Right forelimb (tissue), 1 donor: Measurements from ENCODE around the gene MAP3K13.
"Not testable (repeated sequence)": the region's sequence is repeated elsewhere in the genome, so short reads cannot be mapped to it uniquely, and the experiment has no call there.

Experiments used
- DNase-seq: peaks from one replicate; pipeline ENCODE4 v3.0.0-alpha.2; 2018

MAP3K13 gene

DNA sequence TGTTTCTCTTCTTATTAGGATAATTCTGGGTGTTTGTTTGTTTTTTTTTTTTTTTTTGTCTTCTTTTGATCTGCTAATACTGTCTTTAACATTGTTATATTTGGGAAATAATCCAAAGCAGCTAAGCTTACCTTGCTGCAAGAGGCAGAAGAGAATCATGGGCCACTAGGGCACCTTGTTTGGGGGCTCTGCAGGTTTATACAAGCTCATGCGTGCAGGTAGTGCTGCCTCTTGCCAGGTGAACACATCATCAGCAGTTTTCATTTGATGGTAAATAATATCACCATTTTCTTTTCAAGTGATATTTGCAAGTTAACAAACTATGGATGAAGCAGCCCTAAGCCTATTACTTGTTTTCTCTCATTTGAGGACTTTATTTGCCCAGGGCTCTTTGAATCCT lies 37.9 kb downstream of the MAP3K13 start:
- DNase-seq, result no peak

DNA sequence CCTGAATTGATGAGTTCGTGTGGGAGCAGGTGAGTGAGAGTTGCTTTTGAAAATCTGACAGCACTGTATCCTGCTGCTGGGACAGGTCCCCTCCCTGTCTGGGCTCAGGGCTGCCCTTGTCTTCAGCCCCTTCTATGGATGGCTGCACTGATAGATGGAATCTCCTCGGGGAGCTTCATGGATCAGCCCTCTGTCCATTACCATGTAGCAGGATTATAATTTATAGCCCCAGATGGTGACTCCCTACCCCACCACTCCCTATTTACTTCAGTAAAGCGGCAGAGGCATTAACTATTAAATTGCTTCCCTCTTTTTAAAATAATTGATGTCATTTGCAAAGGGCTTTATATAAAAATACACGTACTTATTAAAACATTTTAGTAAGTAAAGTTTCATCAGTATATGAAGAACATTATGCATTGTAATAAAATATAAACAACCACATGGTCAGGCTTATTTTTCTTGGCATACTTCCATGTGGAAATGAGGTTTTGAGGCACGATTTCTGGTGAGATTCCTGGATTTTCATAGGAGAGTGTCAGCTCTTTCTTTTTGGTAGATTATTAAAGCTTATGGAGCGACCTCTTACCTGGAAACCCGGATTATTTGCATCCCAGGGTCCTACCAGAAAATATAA lies 38.5 kb downstream of the MAP3K13 start:
- no peak for DNase-seq

DNA sequence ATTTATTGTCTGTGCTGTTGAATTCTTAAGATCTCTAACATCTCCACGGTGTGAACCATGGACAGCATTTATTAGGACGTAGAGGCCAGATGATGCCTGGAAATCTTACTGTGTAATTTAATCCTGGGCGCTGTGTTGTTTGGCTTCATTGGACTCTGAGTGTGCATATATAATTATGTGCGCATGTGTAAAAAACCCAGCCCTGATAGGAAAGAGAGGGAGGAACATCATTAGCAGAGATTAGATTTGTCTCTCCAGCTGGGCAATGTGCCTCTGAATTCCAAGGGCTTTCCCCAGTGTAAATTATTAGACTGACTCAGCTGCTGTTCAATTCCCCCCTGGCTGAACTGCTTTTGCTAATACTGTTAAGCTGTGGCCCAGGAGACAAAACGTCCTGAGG lies 39.6 kb downstream of the MAP3K13 start:
- no peak for DNase-seq

DNA sequence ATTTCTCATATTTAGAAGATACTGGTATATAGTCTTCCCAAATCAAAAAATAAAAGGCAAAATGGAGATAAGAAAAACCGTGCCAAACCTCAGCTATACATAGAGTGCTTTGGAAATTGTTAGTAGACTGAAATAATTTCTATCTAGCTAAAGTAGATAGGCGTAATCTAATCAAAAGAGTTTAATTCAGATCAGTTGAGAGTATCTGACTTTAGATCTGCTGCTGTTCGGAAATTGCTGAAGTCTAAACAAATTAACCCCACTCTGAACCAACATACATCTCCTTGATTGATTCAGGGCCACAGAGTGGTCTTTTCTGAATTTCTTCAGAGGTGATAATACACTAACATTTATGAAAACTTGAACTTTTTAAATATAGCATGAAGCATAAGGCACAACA lies 40.1 kb downstream of the MAP3K13 start:
- DNase-seq, result no peak

DNA sequence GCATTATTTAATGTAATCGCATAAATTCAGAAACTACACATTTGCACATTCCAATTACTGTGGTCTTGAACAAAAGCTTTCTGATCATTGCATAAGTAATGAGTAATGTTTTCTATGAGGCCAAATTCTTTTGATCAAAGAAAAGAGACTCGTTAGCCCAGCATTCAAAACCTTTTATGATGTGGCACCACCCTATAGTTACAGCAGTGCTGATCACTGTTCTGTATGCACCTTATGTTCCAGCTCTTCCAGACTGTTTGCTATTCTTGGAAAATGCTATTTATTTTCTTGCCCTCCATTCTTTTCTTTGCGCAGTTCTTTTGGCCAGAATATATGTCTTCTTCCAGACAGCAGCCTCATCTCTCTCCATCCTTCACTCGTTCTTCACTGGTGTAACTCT lies 42.3 kb downstream of the MAP3K13 start:
- DNase-seq, result no peak

DNA sequence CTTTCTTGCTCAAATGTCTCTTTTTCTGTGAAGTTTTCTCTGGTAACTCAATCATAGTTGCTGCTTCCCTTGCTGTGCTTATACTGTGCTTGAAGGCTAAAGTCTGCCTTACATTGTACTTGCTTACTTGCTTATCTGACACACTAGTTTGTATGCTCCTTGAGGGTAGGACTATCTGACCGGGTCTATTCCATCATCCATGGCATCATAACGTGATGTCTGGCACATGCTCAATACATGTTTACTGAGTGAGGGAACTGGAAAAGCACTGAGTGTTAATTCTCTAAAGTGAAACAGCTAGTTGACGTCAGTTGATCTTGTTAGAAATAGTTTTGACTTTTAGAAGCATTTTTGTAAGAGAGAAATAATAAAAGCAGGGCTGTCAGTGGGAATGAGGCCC lies 42.7 kb downstream of the MAP3K13 start:
- DNase-seq, result no peak

DNA sequence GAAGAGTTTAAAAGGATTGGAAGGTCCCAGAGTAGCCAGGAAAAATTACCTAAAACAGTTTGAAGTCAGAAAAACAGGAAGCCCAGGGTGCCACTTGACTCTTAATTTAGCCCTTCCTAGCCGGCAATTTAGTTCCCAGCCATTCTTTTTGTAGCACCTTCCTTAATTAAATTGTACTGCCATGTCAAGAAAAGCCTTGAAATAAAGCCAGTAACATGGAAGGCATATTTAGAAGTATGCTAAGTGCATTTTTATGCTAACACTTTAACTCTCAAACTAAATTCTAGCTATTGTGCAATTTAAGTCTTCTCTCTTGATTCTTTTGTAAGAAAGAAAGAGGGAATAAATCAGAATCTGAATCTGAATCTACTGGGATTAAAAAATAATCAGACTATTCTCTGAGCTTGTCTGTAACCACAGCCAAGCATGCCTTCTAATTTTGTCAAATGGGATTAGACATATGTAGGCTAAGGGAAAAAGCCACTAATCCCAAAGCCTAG lies 43.2 kb downstream of the MAP3K13 start:
- DNase-seq, result no peak

DNA sequence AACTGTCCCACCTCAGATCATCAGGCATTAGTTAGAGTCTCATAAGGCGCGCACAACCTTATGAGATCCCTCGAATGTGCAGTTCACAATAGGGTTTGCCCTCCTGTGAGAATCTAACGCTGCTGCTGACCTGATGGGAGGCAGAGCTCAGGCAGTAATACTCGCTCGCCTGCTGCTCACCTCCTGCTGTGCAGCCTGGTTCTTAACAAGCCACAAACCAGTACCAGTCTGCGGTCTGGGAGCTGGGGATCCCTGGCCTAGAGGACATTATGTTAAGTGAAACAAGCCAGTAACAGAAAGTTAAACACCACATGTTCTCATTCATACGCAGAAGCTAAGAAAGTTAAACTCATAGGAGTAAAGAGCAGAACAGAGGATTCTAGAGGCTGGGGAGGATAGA lies 47.0 kb downstream of the MAP3K13 start:
- no peak for DNase-seq

DNA sequence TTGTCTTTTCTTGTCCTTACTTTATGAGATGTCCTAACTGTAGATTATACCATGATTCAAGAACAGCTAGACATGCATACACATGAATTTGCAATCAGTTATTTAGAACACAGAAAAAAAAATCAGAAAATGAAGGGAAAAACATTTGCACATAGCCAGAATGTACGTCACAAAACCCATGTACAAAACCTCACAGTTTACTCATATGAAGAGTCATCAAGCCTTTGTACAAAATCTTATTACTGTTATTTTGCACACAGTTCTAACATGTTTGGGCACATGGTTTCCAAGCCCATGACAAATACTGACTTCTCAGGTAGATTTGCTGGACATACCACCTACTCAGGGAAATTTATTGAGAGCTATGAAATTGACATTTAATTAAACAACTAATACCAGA lies 48.2 kb downstream of the MAP3K13 start:
- no peak for DNase-seq

DNA sequence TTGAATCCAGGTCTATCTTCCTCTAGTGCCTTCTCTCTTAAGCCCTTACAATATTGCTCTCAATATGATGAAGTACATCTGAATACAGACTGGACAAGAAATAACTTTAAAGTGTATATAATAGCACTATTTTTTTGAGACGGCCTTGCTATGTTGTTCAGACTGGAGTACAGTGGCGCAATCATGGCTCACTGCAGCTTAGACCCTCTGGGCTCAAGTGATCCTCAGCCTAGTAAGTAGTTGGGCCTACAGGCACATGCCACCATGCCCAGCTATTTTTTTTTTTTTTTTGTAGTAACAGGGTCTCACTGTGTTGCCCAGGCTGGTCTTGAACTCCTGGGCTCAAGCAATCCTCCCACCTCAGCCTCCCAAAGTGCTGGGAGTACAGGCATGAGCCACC lies 53.6 kb downstream of the MAP3K13 start:
- DNase-seq, result no peak

DNA sequence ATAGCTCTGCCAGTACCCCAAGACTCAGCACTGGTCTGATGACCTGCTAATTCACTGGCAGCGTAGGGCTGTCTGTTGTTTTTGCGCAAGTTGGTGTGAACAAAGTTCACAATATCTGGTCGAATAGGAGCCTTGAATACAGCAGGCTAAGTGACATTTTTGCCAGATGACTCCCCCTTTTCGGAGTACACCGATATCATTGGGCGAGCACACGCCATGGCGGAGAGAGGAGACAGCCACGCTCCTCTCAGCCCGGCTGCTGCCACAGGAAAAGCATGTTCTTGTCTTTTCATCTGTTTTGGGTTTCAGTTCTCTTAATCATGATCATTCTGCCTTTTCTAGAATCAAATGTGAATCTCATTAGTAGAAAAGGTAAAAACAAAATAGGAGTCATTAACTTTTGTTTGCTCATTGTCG lies 55.6 kb downstream of the MAP3K13 start:
- not testable (repeated sequence) for DNase-seq

DNA sequence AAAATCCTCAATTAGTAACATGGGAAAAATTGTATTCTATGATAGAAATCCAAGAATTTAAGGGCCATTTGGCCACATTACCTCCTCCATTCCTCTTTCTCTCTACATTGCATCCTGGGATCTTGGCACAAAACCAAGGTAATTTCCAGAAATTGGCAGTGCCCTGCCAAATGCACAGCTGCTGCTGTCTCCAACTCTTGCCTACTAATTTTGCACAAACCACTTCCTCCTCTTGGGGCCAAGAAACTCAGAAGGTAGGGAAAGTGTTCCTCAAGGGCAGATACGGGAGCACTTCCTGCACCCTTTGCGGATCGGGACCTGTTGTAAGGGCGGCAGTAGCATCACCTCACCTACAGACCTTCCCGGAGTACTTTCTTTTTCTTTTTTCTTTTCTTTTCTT lies 57.8 kb downstream of the MAP3K13 start:
- no peak for DNase-seq

DNA sequence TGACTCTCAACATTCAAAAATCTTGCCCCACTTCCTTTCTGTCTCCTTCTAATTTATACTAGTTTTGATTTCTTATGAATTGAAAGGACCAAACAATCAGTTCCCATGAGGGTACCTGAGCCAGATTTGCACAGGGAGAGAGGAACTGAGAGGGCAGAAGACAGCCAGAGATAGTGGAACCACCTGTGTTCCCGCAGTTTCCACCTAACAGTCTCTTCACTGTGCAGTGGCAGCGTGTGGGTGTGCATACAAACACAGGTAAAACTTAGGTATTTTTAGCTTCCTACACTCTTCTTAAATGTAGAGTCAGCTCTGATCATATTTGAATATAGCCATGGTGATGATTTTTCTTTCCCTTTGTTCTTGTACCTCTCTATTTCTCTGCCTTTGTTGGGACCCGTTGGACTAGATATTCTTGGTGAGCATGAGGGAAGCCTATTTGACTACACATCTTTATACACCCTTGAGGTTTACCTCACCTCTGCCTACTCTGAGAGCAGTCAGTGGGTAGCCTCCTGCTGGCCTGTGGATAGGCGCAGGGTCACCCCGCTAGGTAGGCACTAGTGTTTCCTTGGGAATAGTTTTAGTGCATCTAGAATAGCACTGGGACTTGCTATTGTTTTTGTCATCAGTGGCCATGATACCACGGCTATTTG lies 58.8 kb downstream of the MAP3K13 start:
- DNase-seq, result no peak

DNA sequence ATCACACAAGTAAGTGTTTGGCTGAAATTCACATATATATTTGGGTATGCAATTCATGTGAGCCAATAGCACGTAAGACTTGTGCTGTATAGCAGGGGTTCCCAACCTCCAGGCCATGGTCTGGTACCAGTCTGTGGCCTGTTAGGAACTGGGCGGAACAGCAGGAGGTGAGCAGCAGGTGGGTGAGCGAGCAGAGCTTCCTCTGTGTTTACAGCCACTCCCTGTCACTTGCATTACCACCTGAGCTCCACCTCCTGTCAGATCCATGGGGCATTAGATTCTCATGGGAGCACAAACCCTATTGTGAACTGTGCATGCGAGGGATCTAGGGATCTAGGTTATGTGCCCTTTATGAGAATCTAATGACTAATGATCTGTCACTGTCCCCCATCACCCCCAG lies 59.7 kb downstream of the MAP3K13 start:
- DNase-seq, result no peak

DNA sequence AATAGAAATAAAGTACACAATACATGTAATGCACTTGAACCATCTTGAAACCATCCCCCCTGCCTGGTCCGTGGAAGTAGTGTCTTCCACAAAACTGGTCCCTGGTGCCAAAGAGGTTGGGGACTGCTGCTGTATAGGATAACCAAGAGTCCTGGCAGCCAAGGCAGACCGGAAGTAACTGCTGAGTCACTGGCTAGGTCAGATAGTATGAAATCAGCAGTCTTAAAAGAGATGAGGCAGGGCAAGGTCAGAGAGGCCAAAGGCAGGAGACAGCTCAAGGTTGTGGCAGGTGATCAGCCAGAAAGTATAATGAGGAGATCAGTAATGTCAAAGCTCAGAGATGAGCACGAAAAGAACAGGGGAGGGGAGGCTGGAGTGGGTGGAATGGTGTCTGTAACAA lies 60.2 kb downstream of the MAP3K13 start:
- DNase-seq, result no peak

DNA sequence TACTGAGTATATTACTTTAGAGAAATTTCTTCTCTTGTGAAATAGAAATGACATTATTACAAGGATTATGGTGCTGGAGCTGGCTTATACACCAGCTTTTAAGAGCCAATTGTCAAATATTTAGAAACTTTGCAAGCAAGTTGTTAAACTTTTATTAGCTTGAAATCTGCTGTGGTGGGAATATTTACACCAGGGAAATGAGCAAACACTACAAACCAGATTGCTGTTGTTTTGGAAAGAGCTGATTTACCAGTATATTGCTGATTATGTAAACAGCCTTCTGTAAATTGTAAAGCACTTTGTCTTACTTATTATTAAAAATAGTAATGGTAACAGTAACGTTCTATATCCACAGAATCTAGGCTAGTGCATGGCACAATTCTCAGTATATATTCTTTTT lies 61.5 kb downstream of the MAP3K13 start:
- no peak for DNase-seq

DNA sequence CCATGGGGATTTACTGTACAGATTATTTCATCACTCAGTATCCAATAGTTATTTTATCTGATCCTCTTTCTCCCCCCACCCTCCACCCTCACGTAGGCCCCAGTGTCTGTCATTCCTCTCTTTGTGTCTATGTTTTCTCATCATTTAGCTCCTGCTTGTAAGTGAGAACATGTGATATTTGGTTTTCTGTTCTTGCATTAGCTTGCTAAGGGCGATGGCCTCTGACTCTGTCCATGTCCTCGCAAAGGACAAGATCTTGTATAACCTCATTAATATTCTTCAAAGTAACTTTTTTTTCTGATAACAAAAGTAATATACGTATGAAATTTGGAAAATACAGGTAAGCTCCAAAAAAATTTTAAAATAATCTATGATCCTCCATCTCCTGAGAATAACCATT lies 67.4 kb downstream of the MAP3K13 start:
- no peak for DNase-seq

DNA sequence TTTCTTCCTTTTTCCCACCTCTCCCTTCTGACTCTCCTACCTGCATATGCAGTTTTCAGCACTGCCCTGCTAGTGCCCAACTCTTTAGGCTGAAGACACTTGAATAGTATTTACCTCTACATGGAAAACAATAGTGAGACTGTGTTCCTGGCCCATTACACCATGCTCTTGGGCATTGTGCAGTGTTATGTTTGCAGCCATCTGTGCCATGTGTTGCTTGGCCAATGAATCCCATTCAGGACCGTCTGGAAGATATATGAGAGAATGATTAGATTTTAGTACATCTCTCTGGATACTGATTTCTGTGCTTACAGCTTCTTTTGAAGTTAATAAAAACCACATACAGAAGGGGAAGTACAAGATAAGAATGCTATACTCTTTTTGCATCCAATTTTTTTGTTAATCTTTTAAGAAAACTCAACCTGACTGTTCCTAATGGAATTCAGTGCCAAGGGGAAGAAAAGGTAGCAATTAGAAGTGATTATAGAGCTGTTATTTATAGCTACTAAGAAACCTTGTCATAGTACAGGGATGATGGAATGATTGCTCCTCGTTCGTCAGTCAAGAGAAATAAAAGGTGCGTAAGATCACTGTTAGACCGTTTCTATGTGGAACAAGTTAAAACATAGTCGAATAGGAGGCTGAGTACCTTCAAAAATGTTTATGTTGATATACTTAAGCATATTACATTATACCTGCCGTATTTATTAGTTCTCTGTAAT lies 77.0 kb downstream of the MAP3K13 start:
- DNase-seq, result no peak

DNA sequence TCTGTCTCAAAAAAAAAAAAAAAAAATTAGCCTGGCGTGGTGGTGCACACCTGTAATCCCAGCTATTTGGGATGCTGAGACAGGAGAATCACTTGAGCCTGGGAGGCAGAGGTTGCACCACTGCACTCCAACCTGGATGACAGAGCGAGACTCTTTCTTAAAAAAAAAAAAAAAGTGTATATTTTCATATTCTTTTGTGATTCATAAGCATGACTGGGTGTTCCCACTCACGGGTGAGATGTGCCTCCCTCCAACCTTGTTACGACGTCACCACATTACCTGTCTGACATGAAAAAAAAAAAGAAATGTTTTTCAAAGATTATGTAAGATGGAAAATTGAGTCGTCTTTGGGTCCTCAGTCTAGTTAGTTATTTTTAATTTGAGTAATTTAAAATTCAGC lies 79.1 kb downstream of the MAP3K13 start:
- DNase-seq, result no peak

DNA sequence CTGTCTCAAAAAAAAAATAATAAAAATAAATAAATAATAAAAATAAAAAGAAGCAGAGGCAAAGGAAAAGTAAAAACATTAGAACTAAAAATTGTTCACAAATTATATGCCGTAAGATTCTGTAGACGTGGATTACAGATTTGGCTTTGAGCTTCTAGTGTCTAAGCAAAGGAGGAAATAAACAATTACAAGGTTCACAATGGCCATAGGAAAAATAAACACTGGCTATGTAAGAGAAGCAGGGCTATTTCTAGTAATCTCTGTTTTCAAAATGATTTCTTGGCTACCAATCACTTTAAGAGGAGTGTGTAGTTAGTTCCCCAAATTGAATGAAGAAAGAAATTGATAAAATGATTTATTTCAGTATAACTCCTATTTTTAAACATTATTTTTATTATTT lies 81.4 kb downstream of the MAP3K13 start:
- no peak for DNase-seq

DNA sequence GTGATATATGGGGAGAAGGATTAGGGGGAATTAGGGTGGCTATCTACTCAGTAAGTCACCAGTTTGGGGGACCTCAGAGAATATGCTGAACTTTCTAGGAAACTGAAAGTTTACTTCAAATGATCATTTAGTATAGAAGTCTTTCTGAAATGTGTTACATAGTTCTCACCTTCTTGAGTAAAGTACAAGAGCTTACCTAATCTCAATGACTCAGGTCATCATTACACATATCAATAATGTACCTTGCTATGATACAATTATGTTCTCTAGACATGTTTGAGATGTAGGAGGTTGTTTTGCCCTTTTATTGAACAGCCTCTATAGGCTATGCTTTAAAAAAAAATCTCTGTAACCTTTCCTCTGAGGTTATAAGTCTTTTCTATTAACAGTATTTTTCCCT lies 85.2 kb downstream of the MAP3K13 start:
- DNase-seq, result no peak

DNA sequence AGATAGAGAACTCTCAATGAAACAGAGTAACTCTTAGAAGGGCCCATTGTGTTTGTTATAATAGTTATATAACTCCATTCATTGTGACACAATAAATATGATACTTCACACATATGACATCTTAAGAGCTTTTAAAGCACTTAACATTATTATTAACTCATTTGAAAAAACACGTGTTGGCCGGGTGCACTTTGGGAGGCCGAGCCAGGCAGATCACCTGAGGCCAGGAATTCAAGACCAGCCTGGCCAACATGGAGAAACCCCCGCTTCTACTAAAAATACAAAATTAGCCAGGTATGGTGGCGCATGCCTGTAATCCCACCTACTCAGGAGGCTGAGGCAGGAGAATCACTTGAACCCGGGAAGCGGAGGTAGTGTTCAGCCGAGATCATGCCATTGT lies 88.5 kb downstream of the MAP3K13 start:
- not testable (repeated sequence) for DNase-seq

DNA sequence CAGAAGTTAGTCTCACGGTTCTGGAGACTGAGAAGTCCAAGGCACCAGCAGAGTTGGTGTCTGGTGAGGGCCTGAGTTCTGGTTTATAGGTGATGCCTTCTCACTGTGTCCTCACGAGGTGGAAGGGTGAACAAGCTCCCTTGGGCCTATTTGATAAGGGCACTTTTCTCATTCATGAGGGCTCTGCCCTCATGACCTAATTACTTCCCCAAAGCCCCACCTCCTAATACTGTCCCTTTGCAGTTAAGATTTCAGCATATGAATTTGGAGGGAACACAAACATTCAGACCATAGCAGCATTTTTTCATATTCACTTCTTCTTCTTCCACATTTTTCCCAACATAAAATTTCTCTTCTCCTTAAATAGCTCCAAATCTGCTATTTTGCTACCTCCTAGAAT lies 94.4 kb downstream of the MAP3K13 start:
- DNase-seq, result no peak

DNA sequence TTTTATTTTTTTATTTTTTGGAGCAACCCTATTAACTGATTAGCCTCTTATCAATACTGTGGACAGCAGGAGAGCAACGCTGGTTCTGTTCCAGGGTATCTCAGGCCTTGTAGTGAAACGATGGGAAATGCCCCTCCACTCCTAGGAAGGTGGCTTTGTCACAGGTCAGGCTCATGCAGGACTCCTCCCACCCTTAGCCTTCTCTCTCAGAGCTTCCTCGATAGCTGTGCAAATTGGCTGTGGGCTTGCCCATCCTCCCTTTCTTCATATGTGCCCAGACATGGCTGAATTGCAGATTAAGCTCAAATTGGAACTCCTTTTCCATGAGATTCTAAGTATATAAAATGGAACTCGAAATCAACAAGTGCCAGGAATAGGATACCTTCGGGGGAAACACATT lies 97.4 kb downstream of the MAP3K13 start:
- DNase-seq, result no peak
